GM11168 (cell line): ENCODE measurements around the gene POMGNT1.

ENCODE experiments used
- in situ Hi-C: fragments of 300-500 bp; cut with MboI; formaldehyde crosslinking; loops from one replicate; pipeline ENCODE4 v1.12.0; 2022; ENCODE audit warnings: low sequenced_read_pairs; ENCODE audit not compliant: unreplicated experiment

The POMGNT1 gene

DNA sequence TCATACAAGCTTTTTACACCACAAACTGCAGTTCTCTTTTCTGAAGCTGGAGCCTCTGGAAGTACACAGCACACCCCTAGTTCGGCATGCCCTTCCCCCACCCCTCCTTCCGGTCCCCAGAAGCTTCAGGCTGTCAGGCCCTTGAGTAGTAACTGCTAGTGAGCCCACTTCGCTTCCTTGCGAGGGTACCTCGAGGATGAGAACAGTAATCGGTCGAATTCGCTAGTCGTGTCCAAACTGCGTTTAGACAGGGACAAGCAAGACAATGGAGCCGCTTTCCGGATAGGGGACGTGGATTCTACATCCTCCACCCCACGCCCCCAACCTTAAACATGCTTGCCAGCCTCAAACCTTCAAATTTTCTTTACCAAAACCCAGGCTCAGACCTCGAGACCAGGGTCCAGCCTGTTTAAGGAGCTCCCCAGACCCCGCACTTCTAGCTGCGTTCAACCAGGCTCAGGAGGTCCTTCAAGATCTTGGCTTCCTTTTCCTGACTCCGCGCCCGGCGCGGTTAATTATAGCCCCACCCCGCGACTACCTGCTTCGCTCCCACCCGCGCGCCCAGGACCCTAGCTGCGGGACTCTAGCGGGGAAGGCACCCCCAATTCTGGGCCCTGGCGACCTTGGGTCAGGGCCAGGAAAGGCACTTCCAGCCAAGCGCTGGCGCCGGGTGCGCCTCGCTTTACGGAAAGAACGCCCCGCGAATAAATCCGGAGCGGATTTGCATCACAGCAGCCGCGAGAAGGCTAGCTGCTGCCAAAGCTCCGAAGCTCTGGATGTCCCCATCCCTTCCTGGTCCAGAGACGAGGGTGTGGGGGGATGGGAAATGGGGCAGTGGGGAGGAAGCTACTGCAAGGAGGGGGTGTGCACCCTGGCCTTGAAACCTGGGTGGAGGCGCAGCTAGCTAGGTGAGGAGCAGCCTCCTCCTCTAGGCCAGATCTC is 31.4 kb downstream of the POMGNT1 start:
- in situ Hi-C loops = no loop called here

DNA sequence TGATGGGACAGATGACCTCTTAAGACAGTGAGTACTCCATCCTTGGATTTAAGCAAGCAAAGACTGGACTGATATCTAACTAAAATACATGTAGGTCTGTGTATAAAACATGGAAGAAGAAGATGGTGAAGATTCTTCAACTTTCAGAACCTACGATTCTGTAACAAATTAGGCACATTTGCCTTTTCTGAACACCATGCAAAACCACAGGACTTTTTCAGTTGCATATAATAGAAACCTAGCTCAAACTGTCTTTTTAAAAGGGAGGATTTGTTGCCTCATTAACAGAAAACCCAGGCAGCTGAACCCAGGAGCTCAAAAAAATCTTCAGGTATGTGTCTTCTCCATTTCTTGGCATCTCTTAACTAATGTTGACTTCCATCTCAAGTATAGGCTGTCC is 38.0 kb downstream of the POMGNT1 start:
- in situ Hi-C loops = no loop called here

DNA sequence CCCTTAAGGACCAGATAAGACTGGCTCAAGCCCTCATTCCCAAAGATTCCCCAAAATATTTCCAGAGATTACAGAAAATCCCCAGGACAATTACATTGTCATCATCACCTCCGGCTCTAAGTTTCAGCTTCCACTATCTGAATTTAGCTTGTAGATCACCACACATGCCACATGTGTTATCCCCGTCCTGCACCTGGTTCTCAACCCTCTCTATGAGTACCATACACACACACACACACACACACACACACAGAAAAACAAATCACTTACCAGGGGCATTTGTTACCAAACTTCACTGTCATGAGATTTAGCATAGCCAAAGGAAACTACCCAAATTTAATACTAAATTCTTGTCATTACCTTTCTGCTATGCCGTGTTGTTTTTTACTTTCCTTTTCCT is 38.7 kb downstream of the POMGNT1 start:
- in situ Hi-C loops = no loop called here

DNA sequence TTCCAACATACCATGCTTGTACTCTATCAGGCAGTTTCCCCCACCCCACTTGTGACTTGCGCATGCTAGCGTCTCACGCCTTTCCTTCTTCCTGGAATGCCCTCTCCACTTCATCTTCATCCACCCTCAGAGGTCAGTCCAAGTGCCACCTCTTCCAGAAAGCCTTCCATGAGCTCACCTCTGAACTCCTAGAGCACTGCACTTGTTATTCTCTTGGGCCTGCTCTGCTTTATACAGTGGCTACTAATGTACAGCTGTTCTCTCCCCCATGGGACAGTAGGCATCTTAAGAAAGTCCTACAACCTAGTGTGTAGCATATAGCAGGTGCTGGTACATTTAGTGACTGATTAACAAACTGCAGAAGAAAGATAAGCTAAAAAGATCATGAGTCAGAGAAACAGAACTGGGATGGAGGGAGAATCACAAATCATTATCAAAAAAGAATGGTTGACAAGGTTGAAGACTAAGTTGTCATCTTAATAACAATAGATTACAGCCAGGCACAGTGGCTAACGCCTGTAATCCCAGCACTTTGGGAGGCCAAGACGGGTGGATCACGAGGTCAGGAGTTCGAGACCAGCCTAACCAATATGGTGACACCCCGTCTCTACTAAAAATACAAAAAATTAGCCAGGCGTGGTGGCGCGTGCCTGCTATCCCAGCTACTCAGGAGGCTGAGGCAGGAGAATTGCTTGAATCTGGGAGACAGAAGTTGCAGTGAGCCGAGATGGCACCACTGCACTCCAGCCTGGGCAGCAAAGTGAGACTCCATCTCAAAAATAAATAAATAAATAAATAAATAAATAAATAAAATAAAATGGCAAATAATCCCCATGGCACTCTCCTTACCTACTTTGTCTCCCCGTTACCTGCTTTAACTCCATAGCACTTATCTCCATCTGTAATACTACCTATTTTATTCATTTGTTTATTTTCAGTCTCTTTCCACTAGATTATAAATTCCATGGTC is 39.6 kb downstream of the POMGNT1 start:
- in situ Hi-C loops = no loop called here

DNA sequence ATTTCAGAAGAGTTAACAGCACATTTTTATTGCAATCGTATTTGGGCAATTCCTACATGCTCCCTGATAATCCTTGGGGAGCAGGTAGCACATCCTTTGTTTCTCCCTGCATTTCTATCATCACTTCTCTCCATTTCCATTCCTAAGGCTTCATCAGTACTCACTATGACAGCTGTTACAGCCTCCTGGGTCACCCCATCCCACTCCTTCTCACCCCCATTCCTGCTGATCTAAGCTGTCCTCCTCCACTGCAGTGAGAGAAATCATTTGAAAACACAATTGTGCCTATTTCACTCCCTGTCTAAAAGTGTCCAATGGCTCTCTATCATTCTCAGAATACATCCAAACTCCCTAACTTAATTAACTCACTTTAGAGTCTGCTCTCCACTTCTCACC is 40.3 kb downstream of the POMGNT1 start:
- in situ Hi-C loops = no loop called here

DNA sequence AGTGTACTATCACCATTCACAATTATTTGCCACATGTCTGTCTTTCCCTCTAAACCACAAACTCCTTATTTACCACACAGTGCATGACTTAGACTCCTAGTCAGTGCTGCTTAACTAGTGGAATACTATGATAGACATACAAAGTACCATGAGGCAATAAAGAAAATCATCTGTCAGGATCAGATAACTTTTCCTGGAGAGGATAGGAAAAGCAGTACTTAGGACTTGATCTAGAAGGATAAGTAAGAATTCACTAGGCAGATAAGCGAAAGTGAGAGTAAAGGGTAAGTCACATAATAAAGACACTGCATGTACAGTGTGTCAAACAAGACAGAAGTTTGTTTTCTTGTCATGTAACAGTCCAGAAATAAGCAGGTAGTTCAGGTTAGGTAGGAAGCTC is 44.5 kb downstream of the POMGNT1 start:
- in situ Hi-C loops = no loop called here

DNA sequence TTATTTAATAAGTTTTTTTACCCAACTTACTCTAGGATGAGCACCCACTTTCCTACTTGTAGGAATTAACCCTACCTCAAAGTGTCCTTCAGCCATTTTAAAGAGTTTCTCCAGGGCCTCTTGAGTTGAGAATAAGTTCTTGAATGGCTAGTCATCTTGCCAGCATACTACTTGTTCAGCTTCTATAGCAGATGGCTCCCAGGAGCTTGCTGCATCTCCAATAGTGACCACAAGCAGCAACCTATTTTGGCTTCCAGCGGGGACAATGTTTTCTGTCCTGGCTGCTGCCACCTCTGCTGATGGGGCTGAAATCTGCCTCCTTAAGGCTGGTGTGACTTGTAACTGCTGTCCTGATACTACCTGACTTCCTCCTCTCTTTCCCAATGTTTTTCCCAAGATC is 45.0 kb downstream of the POMGNT1 start:
- in situ Hi-C loops = no loop called here

DNA sequence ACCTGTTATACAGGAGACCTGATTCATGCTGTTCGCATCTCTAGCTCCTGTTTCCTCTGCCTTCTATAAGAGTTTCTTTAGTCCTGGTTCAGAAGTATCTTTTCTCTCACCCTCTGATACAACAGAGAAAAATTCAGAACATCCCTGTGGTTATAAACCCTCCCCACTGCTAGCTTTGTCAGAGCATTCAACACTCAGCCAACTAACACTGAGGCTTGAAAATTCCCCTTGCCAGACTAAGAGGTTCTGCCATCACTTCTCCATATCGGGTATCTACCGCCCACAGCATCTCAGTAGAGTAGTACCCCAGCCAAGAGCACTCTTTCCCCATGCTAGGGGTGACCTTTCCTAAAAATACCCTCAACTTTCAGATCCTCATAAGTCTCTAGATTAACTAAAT is 46.2 kb downstream of the POMGNT1 start:
- in situ Hi-C loops = no loop called here

DNA sequence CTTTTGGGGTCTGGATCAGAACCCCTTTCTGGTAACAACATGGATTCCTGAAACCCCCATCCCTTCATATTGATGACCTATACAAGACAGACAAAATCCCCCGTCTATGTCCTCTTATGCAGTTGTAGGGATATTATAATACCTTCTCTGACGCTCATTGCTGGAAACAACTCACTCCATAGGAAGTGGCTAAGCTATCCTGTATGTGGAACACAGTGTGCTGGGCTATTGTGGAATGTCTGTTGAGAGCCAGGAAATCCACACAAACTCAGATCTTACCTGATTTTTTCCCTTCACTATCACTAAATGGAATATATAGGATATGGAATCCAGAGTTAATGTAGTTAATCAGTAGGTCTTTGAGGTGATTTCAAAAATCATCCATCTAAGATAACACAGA is 48.1 kb downstream of the POMGNT1 start:
- in situ Hi-C loops = no loop called here

DNA sequence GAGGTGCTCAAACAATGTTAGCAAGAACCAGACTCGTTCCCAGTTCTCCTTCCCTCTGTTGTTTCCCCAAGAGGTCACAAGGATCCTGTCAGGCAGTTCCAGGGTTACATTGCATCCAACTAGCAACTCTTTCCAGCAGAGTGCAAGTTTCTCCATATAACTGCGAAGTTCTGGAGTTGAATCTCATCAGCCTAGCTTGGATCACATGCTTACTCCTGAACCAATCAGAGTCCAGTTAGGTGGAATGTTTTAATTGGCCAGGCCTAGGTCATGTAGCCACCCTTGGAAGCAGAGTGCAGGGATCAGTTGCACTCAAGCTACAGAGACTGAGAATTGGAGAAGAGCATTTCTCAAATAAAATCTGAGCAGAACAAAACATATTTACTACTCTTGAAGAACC is 49.9 kb downstream of the POMGNT1 start:
- in situ Hi-C loops = no loop called here
